HG02763 (cell line): ENCODE measurements around the gene MYB.

ENCODE experiments used
- ATAC-seq: cut with Tn5 transposase; IDR thresholded peaks from one replicate; pipeline ENCODE4 v1.9.1; 2021; ENCODE audit warnings: mild to moderate bottlenecking, moderate library complexity; ENCODE audit not compliant: unreplicated experiment

The MYB gene

DNA sequence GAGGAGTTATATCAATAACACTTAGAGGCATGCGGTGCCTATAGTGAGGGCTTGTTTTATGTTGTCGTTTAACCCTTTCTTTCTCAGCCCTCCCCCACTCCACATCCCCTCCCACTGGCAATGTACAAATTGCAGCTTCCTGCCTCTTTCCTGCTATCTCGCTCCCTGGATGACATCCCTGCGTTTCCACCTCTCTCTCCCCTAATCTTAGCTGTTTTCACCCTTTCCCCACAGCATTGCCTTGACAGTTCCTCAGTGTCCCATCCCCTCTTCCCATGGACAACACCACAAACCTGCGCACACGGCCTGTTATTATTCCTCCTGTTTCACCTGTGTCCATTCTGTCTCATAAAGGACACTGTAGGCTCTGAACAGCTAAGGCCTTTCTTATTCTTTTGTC is 34.5 kb downstream of the MYB start:
- no peak for ATAC-seq

DNA sequence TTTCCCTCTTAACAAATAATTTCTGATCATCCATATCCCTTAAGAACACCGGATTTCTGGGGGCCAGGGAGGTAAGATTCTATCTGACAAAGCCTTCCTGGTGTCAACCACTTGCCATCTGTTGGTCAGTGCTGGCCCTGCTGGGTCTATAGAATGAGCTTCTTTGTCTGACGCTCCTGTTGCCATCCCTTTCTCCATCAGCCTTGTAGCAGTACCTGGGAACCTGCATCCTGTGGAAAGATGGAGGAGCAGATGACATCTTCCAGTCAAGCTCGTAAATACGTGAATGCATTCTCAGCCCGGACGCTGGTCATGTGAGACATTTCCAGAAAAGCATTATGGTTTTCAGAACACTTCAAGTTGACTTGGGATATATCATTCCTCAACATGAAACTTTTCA is 36.6 kb downstream of the MYB start:
- ATAC-seq: no peak

DNA sequence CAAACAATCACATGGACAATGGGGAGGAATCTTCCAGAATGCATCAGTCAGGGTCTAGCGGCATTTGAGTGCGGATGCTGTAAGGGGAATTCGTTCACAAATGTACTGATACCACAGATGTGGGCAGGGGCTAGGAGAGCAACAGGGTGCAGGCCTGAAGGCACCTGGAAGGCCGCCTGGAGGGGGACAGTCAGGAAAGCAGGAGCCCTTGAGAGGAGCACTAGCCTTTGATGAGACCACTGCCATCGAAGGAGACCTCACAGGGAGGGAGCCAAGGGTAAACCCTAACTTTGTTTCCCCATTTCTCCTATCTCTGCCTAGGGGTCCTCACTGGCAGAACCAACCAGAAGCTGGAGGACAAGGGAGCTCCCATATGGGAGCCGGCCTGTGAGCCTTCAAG is 38.2 kb downstream of the MYB start:
- ATAC-seq: no peak

DNA sequence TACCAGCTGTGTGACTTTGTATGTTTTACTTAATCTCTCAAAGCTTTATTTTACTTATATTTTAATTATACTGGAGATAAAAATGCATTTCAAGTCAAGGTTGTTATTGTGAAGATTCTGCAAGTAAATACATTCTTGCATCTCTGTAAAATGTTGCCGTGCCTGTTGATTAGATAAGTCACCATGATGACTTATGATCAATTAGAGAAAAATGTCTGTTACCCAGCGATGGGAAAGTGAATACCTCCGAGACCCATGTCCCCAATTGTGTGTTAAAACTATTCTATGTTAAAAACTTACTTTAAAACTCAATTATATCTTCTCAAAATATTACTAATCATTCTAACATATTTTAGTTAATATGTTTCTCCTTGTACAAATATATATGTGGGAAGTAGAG is 39.9 kb downstream of the MYB start:
- no peak for ATAC-seq

DNA sequence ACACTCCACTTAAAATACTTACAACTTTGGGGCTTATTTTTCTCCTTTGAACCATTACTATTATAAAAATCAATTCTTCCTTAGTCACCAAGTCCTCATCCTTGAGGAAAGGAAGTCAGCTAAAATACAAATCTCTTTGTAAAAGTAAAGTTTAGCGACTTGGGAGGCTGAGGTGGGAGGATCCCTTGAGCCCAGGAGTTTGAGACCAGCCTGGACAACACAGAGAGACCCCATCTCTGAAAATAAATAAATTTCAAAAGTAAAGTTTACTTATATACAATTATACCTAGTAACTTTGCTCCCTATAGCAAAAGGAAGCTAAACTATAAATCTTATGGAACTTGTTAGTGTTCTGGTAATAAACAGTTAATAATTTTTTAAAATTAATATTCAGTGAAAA is 40.4 kb downstream of the MYB start:
- ATAC-seq: no peak

DNA sequence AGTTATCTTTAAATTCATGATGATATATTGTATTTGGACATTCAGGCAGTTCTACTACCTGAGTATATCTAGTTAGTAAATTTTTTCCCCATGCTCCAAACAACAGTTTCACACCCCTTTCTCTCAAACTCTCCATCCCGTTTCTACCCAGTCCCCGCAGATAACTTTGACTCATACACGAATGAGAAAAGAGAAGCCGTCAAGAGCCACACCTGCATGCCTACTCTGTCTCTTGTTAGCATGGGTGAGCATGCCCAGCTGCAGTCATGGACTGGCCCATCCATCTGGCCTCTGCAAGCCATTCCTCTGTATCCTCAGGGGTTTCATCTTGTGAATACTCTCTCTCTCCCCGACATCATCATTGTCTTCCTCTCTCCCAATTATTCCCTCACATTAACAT is 41.5 kb downstream of the MYB start:
- no peak for ATAC-seq

DNA sequence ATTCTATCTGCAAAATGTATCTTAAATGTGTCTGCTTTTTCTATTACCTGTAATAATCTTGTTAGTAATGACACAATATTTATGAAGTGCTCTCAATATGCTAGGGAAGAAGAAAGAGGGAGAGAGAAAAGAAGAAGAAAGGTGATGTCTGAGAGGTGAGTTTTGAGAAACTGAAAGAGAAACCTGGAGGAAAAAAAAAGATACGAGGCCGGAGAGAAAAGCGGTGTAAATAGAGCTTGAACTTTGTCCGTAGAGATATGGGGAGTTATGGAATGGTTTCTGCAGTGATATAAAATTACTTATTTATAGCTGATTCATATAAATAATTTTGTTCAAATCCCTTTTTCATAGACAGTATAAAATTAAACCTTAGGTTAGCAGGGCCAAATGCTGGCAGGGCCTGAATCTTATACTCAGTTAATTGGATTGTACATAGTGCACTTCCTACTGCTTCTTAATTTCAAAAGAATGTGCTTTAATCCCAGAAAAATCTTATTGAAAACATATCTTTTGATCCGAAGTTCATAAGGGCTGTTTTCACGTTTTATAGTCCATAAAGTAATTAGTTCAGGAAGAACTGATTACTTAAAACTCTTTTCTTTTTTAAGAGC is 43.0 kb downstream of the MYB start:
- ATAC-seq: no peak

DNA sequence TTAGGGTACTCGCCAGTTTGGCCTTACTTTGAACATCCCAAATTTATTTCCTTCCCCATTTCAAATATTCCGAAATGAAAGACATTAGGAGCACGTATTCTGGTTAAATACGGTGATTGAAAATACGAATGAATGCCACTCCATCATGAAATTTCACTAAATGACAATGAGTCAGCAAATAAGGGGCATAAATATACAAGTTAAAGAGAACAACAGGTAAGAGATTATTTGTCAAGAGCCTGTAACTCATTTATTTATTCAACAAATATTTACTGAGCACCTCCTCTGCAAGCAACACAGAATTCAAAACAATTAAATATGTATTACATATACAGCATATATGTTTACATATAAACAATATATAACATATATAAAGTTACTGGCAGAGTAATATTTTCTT is 44.8 kb downstream of the MYB start:
- ATAC-seq: no peak

DNA sequence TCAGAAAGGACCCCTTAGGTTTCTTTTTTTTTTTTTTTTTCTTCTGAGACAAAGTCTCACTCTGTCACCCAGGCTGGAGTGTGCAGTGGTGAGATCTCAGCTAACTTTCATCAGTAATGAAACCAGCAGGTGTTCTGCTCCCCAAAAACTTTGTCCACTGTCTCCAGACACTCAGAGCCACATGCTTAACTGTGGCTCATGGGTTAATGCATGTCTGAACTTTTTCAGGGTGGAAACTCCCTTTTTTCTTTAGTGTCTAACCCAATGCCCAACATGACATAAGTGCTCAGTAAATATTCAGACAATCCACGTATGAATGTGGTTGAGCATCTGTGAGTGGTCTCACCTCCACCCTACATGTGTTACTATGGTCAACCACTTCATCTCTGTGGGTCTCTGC is 45.4 kb downstream of the MYB start:
- ATAC-seq: peak; percentile 77

DNA sequence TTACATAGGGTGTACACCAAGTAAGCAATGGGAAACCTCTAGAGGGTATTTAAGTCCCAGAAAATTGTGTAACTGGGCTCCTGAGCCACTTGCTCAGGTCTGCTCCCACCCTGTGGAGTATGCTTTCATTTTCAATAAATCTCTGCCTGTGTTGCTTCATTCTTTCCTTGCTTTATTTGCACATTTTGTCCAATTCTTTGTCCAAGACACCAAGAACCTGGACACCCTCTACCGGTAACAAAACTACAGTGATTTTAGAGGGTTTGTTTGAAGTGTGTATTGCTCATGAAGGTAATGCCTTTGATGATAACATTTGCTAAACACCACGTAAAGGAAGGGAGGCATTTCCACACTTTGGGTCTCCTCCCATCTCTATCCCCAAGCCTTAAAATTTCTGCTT is 46.2 kb downstream of the MYB start:
- ATAC-seq: no peak

DNA sequence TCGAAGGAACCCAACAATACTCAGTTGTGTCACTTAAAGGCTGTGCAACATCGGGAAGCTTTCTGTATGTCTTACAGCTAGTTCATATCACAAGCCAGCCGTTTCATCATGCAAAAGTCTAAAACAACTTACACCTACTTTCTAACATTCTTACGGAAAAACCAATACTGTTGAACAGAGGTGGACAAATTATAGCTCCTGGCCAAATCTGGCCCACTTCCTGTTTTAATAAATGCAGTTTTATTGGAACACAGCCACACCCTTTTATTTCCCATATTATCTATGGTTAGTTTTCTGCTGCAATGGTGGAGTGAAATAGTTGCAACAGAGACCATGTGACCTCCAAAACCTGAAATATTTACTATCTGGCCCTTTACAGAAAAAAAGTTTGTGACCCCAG is 46.6 kb downstream of the MYB start:
- ATAC-seq: no peak

DNA sequence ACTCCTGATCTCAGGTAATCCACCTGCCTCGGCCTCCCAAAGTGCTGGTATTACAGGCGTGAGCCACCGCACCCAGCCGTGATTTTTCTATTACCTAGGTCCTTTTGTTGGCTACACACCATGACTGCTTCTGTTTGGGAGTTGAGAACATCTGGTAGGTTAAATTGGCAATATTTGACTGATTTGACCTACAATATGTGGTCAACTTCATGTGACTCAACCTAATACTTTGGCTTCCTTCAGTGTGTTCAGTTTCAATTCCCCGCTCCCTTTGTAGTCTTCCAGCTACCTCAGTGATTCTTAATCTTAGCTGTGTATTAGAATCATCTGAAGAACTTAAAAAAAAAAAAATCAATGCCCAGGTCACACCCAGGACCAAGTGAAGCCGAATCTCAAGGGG is 47.4 kb downstream of the MYB start:
- no peak for ATAC-seq

DNA sequence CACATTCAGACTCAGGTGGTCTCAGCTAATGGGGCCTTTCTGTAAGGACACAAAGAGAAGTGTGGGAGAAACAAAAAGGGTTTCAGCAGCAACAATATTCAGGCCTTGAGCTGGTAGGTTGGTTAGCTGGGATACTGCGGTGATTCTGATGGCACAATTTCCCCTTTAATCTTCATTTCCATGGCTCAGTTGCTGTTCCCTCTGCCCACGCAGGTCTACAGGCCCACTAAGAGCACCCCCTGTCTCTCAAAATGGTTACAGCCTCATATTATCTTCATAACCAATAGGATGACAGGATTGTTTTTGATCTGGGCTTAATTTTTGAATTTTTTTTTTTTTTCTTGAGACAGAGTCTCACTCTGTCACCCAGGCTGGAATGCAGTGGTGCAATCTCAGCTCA is 48.9 kb downstream of the MYB start:
- no peak for ATAC-seq

DNA sequence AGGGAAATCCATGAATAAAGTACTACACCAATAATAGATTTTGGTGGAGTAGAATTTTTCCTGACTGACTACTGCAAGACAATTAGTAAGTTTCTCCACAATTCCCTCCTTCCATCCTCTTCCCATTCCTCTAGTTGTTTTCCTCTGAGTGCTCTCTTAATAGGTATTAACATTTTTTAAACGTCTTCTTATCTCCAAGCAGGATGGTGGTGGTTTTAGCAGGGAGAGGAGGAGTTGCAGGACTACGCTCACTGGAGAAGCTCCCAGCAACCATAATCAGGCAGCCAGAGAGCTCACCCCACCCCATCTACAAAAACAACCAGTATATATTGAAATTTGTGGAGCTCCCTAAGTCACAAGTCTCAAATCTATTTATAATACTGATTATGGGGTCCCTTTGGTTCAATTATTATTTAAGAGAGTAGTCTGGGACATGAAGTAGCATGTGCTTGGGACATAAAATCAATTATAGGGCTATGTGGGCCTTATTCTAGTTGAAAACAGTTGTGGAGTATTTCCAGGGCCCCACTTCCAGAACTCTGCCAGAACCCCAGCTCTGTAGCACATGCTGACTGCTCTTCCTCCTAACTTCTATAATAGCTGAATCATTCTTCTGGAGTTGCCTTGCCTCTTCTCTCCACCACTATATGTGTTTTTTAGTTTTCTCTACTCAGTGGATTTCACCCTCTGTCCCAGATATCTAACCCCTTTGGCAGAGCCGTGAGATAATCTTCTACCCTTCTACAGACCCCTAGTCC is 49.8 kb downstream of the MYB start:
- no peak for ATAC-seq

DNA sequence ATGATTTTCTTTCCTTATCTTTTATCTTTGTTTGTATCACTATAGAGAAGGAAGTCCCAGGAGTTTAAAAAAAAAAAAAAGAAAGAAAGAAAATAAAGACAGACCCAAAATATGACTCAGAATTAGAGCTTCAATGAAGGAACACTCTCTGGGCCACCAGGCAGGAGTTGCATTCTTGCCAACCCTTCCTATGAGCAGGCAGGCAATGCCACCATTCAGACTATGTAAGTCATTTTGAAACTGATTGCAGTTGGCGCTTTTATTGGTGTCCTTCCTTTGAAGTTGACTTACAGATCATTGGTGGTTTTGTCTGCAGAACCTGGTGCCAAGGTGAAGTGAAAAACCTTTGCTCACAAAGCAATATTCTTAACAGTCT is 50.3 kb downstream of the MYB start:
- ATAC-seq: no peak

DNA sequence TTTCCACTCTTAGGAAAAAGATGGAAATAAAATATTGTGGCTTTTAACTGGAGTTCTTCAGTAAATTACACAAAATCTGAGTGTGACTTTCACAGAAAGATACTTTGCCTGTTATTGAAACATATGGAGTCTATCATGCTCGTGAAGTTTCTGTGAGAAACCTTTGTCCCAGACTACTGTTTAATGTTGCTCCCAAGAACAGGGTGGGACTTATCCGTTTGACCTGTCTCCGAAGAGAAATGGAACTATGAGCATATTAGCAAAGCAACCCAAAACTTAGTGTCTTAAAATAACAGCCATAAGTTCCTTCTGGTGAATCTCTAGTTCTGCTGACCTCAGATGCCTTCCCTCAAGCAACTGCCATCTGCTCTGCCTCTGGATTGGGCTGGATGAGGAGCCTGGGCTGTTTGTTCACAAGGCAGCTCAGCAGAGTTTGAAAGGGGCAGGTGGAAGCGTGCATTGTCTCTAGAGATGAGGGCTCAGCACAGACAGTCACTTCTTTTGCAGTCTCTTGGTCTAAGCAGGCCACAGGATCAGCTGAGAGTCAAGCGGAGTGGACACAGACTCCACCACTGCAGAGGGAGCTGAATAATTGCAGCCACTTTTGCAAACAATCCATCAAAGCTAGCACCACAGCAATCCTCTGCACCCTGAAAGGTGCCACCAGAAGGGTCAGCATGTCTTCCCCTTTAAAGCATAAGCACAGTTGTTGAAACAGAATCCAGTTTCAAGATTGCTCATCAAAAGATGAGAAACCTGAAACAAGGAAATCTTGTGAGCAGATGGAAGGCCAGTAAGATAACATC is 52.8 kb downstream of the MYB start:
- no peak for ATAC-seq

DNA sequence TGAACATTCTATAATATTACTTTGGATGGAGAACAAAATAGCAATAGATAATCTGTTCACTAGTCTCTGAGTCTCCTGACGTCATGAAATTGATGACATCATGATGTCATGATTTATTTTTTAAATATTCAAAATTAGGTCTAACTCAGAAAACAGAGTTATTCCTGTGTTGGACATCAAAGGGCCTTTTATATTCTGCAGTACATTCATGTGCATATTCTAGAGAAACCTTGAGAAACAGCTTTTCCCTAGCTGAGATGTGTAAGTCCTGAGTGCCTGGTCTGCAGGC is 53.3 kb downstream of the MYB start:
- no peak for ATAC-seq

DNA sequence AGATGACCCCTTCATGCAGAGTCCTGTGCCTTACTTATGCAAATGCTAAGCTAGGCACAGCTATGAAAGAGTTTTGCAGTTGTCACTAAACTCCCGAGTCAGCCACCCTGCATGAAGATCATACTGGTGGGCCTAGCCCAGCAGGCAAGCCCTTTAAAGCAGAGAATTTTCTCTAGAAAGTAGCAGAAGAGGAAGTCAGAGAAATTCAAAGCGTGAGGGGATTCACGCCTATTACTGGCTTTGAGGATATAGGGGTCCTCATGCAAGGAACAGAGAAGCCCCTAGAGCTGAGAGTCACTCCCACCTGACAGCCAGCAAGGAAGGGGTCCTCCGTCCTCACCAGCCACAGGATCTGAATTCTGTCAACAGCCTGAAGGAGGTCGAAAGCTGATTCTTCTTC is 54.6 kb downstream of the MYB start:
- no peak for ATAC-seq

DNA sequence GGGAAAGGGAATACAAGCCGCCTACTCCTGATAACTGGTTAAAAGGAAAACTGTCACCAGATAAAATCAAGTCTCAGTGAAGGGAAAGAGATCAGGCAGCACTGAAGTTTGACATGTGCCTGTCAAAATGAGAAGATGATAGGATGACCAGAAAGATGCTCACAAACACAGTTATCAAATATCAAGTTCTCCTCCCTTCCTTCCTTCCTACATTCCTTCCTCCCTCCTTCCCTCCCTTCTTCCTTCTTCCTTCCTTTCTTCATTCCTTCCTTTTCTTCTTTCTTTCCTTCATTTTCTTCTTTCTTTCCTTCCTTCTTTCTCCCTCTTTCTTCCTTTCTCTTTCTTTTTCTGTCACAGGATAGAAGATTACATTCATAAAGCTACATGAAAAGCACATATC is 55.2 kb downstream of the MYB start:
- ATAC-seq: no peak

DNA sequence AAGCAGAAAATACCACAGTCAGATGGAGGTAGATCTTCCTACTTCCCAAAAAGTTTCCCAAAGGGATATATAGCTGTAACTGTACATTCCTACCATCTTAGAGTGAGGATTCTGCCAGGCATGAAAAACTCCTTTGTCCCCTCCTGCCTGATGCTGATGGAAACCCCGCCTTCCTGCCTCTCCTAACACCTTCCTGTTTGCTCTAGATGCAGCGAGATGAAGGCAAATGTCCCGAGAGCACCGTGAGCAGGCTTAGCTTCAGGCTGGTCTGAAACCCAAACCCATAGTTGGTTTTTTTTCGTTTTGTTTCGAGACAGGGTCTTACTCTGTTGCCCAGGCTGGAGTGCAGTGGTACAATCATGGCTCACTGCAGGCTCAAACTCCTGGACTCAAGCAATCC is 55.6 kb downstream of the MYB start:
- ATAC-seq: no peak

DNA sequence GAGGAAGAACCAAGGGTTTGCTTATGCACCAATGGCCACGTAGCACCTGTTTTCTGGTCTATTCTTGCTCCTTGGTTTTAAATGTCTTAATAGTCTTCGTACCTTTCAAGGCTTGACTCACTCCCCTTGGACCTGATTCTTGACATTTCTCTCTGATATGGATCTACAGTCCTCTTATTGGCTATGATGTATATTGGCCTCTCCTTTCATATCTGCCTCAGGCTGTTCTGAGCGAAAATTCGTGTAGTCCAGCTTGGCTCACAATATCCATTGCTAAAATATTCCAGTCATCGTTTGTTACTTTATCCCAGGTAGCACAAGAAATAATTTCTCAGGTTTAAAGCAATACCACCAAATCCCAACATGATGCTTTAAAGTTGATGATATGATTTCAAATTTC is 59.6 kb downstream of the MYB start:
- no peak for ATAC-seq
